ENCODE measurements around the gene MTFMT. TPM values are rescaled to one million over a fixed set of nuclear protein-coding genes. Genes with fewer than 3 reads are reported as not detected.

Gene MTFMT
- total and polyA plus RNA-seq, 2 donors (not counting 1 experiment from before 2014, with no cell fraction given): 16.6 to 17.0 TPM

DNA sequence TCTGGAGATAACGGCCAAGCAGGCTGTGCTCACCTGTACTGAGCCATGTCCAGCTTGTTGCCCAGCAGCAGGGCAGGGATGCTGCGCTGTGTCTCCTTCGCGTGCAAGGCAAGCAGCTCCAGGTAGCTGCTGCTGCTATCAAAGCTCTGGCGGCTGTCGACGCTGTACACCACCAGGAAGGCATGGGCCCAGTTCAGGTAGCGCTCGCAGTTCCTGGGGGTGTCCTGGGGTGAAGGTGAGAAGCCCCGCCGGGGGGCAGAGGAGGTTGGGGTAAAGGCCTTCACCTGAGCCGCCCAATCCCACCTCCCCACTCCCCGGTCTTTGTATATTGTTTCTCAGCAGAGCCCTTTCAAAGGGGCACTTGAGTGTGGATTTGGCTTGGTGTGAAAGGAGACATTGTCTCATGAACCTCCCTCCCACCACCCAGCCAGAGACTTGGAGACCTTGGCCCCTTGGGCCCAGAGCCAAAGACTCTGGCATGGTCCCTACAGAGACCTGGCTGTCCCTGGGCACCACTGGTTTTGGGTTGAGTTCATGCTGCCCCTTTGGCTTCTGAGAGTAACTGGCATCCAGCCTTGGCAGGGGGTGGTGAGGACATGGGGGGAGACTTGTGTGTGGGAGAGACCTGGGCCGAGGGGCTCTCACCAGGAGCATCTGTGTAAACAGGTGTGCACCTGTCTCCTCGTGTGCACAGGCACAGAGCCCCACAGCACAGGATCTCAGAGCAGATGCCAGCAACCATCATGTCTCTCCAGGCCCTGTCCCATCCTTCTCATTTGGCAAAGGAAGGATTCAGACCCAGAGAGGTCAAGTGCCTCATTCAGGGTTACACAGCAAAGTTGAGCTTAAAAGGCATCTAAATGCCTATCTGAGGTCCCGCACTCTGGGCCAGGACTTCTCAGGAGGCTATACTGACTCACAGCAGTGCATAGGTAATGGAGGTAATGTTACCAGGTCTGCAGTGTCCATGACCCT, 29.2 kb upstream of the MTFMT start:
- no peak overlapping the region for H3K4me2 ChIP-seq (ENCODE audit: extremely low read depth, insufficient read depth, low read length)
- no peaks in the 10 kb centered on the region for H4K20me1 ChIP-seq (ENCODE audit: control insufficient read depth, extremely low read depth, insufficient read depth, low read length)
- DNase-seq (ENCODE audit: low read depth in 2 of 2): no peak
- H3K27me3 ChIP-seq (ENCODE audit: control insufficient read depth, insufficient read depth, low read length): no peaks in the 10 kb centered on the region
- no peak overlapping the region for H2AFZ ChIP-seq (ENCODE audit: low read length)
- H3K9ac ChIP-seq (ENCODE audit: insufficient read depth, low read length): no peak overlapping the region
- H3K9me3 ChIP-seq (ENCODE audit: control insufficient read depth, insufficient read depth, low read depth, low read length): no peaks in the 10 kb centered on the region
- no peaks in the 10 kb centered on the region for H3K79me2 ChIP-seq (ENCODE audit: control insufficient read depth, insufficient read depth, low read length)
- no peak overlapping the region for H3K27ac ChIP-seq (ENCODE audit: insufficient read depth, low read length)
- peaks cover 19% of the 10 kb centered on the region for H3K4me1 ChIP-seq (ENCODE audit: control insufficient read depth, extremely low read depth, insufficient read depth, low read length)
- H3K36me3 ChIP-seq (ENCODE audit: control insufficient read depth, insufficient read depth, low read length): peaks cover 2% of the 10 kb centered on the region
- no peak for TF ChIP-seq CTCF (conservative IDR thresholded peaks at IDR 0.05 in 1 of 2, IDR thresholded peaks at IDR 0.05 in 1 of 2; ENCODE audit: low read depth in 1 of 2, low read length in 2 of 2)
- no peak for TF ChIP-seq EZH2 (IDR thresholded peaks at IDR 0.05; ENCODE audit: low read length, missing control alignments)
- H3K4me3 ChIP-seq (replicated peaks in 1 of 4; ENCODE audit: control extremely low read depth in 1 of 4, insufficient read depth in 1 of 4, low read depth in 3 of 4, low read length in 4 of 4): no peak overlapping the region

DNA sequence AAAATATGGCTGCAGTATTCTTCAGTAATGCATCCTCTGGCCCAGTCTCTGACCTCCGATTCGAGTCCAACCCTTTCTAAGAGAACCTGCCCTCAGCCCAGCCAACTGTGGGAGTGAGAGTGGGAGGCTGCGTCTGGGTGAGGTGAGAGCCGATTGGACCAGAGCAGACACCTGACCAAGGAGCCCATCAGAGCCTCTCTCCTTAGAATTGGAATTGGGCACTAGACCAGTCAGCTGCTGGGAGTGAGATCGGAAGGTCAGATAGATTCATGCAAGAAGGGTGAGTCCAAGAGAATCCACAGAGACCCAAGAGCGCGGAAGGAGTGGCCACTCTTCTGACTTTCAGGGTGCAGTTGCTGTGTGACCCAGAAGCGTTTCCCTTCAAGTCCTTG, 28.1 kb upstream of the MTFMT start:
- no peak for DNase-seq (ENCODE audit: low read depth in 2 of 2)
- no peaks in the 10 kb centered on the region for H3K27me3 ChIP-seq (ENCODE audit: control insufficient read depth, insufficient read depth, low read length)
- H3K4me3 ChIP-seq (replicated peaks in 1 of 4; ENCODE audit: control extremely low read depth in 1 of 4, insufficient read depth in 1 of 4, low read depth in 3 of 4, low read length in 4 of 4): no peak overlapping the region
- peaks cover 2% of the 10 kb centered on the region for H3K36me3 ChIP-seq (ENCODE audit: control insufficient read depth, insufficient read depth, low read length)
- no peaks in the 10 kb centered on the region for H3K9me3 ChIP-seq (ENCODE audit: control insufficient read depth, insufficient read depth, low read depth, low read length)
- TF ChIP-seq EZH2 (IDR thresholded peaks at IDR 0.05; ENCODE audit: low read length, missing control alignments): no peak
- no peak for TF ChIP-seq CTCF (conservative IDR thresholded peaks at IDR 0.05 in 1 of 2, IDR thresholded peaks at IDR 0.05 in 1 of 2; ENCODE audit: low read depth in 1 of 2, low read length in 2 of 2)
- no peak overlapping the region for H3K9ac ChIP-seq (ENCODE audit: insufficient read depth, low read length)
- H3K79me2 ChIP-seq (ENCODE audit: control insufficient read depth, insufficient read depth, low read length): no peaks in the 10 kb centered on the region
- no peaks in the 10 kb centered on the region for H4K20me1 ChIP-seq (ENCODE audit: control insufficient read depth, extremely low read depth, insufficient read depth, low read length)
- no peak overlapping the region for H3K27ac ChIP-seq (ENCODE audit: insufficient read depth, low read length)
- H3K4me1 ChIP-seq (ENCODE audit: control insufficient read depth, extremely low read depth, insufficient read depth, low read length): peaks cover 19% of the 10 kb centered on the region
- H3K4me2 ChIP-seq (ENCODE audit: extremely low read depth, insufficient read depth, low read length): no peak overlapping the region
- H2AFZ ChIP-seq (ENCODE audit: low read length): no peak overlapping the region

DNA sequence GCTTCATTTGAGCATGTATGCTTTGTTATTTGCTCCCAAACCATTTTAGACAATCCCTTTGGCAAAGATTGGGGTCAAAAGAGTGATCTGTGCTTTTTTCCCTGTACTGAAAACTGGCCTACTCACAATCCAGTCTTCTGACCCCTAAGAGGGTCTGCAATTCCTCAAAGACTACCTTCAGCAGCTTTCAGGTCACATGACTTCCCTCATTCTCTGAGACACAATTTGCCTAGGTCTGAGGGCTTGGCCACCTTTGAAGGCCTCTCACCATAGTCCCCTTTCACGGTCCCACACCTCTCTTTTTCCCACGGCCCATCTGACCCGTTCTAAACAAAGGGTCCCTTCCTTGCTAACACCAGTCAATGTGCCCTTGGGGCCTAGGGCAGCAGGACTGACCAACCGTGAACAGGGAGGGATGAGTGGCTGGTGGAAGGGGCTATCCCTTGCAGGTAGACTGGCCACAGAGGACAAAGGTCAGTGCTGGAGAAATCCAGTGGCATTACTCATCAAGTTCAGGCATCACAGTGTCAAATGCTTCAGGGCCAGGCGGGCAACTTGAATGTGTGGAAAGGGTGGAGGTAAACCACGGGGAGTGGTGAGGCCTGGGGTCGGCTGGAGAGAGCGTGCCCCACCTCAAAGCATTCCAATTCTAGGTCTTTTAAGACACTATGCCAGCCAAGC, 27.6 kb upstream of the MTFMT start:
- no peaks in the 10 kb centered on the region for H4K20me1 ChIP-seq (ENCODE audit: control insufficient read depth, extremely low read depth, insufficient read depth, low read length)
- H3K4me1 ChIP-seq (ENCODE audit: control insufficient read depth, extremely low read depth, insufficient read depth, low read length): peaks cover 19% of the 10 kb centered on the region
- peak in 1 of 2 donors; percentile 62 for DNase-seq (ENCODE audit: low read depth in 2 of 2)
- peaks cover 2% of the 10 kb centered on the region for H3K36me3 ChIP-seq (ENCODE audit: control insufficient read depth, insufficient read depth, low read length)
- H3K79me2 ChIP-seq (ENCODE audit: control insufficient read depth, insufficient read depth, low read length): no peaks in the 10 kb centered on the region
- H3K4me3 ChIP-seq (replicated peaks in 1 of 4; ENCODE audit: control extremely low read depth in 1 of 4, insufficient read depth in 1 of 4, low read depth in 3 of 4, low read length in 4 of 4): no peak overlapping the region
- no peaks in the 10 kb centered on the region for H3K27me3 ChIP-seq (ENCODE audit: control insufficient read depth, insufficient read depth, low read length)
- no peak overlapping the region for H2AFZ ChIP-seq (ENCODE audit: low read length)
- H3K9ac ChIP-seq (ENCODE audit: insufficient read depth, low read length): no peak overlapping the region
- H3K9me3 ChIP-seq (ENCODE audit: control insufficient read depth, insufficient read depth, low read depth, low read length): no peaks in the 10 kb centered on the region
- H3K4me2 ChIP-seq (ENCODE audit: extremely low read depth, insufficient read depth, low read length): no peak overlapping the region
- H3K27ac ChIP-seq (ENCODE audit: insufficient read depth, low read length): no peak overlapping the region
- TF ChIP-seq EZH2 (IDR thresholded peaks at IDR 0.05; ENCODE audit: low read length, missing control alignments) (no peak), CTCF (conservative IDR thresholded peaks at IDR 0.05 in 1 of 2, IDR thresholded peaks at IDR 0.05 in 1 of 2; ENCODE audit: low read depth in 1 of 2, low read length in 2 of 2) (no peak)

Data from fibroblast of lung (primary cell).